Activated B cell treated with CpG ODN at 0.5 μM for 24 hours (primary cell): ENCODE measurements around the gene HHATL. TPM values are rescaled to one million over a fixed set of nuclear protein-coding genes. Genes with fewer than 3 reads are reported as not detected.

ENCODE experiments used
- ATAC-seq: fragments of 200-7000 bp; cut with Tn5 transposase; one replicate; pipeline ENCODE4 v1.10.0; 2021; ENCODE audit warnings: low read depth, mild to moderate bottlenecking, moderate library complexity
- CTCF ChIA-PET: fragments of 350-600 bp; sonication (Branson Sonifier 250); formaldehyde crosslinking; loops from one replicate; lab custom pipeline; 2021; ENCODE audit warnings: antibody characterized with exemption; lab: Charles Lee
- POLR2A ChIA-PET: fragments of 350-600 bp; sonication (Branson Sonifier 250); formaldehyde crosslinking; loops from one replicate; lab custom pipeline; 2021; ENCODE audit warnings: antibody characterized with exemption; lab: Charles Lee
- DNase-seq: peaks from one replicate; pipeline ENCODE4 v3.0.0; 2022
- H3K27ac Mint-ChIP-seq: one replicate; pipeline ENCODE4 v1.8.0; 2020; ENCODE audit warnings: mixed read lengths
- H3K27me3 Mint-ChIP-seq: one replicate; pipeline ENCODE4 v1.8.0; 2021; ENCODE audit warnings: mixed read lengths
- H3K36me3 Mint-ChIP-seq: one replicate; pipeline ENCODE4 v1.8.0; 2021; ENCODE audit warnings: low read depth, mixed read lengths
- H3K4me1 Mint-ChIP-seq: one replicate; pipeline ENCODE4 v1.8.0; 2021; ENCODE audit warnings: mixed read lengths
- H3K4me3 Mint-ChIP-seq: one replicate; pipeline ENCODE4 v1.8.0; 2020; ENCODE audit warnings: mild to moderate bottlenecking, mixed read lengths
- H3K9me3 Mint-ChIP-seq: one replicate; pipeline ENCODE4 v1.8.0; 2020; ENCODE audit warnings: mixed read lengths
- intact Hi-C: fragments of 100-400 bp; cut with micrococcal nuclease; formaldehyde crosslinking; loops from one replicate; pipeline ENCODE4 v1.15.1; 2024
- total RNA-seq: library from RNA; stranded (reverse); gene quantifications from 2 replicates; pipeline ENCODE4 v1.2.3, GENCODE V29; 2022
- TF ChIP-seq, protein P1 (sequence below): fragments of 200-600 bp; IDR thresholded peaks from one replicate; pipeline ENCODE4 v1.8.0; 2022; ENCODE audit warnings: antibody characterized with exemption, mild to moderate bottlenecking

The HHATL gene
- total RNA-seq, 1 donor from 2014 or later, result not detected

DNA sequence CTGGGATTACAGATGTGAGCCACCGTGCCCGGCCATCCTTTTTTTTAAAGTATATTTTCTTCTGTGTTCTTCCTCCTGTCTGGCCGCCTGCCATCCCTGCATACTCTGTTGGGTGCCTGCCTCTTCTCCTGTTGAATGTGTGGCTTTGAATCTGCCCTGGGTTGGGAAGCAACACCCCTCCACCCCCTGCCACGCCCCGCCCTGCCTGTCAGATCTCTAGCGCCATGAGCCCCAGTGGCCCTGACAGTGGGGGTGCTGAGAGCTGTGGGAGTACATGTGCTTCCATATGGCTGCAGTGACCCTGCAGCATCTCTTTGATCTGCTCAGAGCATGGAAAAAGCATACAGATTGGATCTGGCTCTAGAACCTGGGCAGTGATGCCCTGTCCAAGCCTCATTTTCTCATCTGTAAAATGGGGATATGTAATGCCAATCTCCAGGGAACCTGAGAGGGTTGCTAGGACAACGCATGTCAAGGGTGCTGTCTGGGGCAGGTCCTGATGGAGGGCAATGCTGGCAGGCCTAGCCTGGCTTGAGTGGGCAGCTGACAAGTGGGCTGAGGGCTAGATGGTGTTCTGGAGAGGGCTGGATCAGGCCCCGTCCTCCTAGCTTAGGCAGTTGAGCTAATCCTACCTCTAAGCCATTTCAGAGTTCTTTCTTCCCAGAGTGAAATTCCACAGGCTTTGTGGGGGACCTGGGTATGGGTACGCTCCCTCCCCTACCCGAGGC lies 46.6 kb upstream of the HHATL start:
- no peak overlapping the region for H3K4me3 Mint-ChIP-seq
- no peak for ATAC-seq

GRCh38 chr3:42747581-42747980 lies 45.0 kb upstream of the HHATL start:
- ChIA-PET POLR2A (no interaction called here), CTCF (no interaction called here)
- TF ChIP-seq, protein P1, sequence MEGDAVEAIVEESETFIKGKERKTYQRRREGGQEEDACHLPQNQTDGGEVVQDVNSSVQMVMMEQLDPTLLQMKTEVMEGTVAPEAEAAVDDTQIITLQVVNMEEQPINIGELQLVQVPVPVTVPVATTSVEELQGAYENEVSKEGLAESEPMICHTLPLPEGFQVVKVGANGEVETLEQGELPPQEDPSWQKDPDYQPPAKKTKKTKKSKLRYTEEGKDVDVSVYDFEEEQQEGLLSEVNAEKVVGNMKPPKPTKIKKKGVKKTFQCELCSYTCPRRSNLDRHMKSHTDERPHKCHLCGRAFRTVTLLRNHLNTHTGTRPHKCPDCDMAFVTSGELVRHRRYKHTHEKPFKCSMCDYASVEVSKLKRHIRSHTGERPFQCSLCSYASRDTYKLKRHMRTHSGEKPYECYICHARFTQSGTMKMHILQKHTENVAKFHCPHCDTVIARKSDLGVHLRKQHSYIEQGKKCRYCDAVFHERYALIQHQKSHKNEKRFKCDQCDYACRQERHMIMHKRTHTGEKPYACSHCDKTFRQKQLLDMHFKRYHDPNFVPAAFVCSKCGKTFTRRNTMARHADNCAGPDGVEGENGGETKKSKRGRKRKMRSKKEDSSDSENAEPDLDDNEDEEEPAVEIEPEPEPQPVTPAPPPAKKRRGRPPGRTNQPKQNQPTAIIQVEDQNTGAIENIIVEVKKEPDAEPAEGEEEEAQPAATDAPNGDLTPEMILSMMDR, result no peak
- DNase-seq, result no peak
- no peak overlapping the region for H3K4me3 Mint-ChIP-seq
- no peak overlapping the region for H3K27ac Mint-ChIP-seq
- no peaks in the 10 kb centered on the region for H3K9me3 Mint-ChIP-seq
- ATAC-seq, result no peak
- H3K36me3 Mint-ChIP-seq, result no peaks in the 10 kb centered on the region
- peaks cover 9% of the 10 kb centered on the region for H3K4me1 Mint-ChIP-seq
- intact Hi-C loops, result loop anchor here (10.0 kb wide), 1 partner anchor 503 kb away; no protein-coding TSS in a partner anchor
- H3K27me3 Mint-ChIP-seq, result no peaks in the 10 kb centered on the region

More for the DNA sequence above, 46.6 kb upstream of the HHATL start:
- peaks cover 8% of the 10 kb centered on the region for H3K4me1 Mint-ChIP-seq
- intact Hi-C loops, result loop anchor here (10.0 kb wide), 1 partner anchor 504 kb away; no protein-coding TSS in a partner anchor
- no peaks in the 10 kb centered on the region for H3K9me3 Mint-ChIP-seq
- H3K36me3 Mint-ChIP-seq, result no peaks in the 10 kb centered on the region
- ChIA-PET CTCF (interaction anchor here (1.1 kb wide), 1 partner anchor 167 kb away, joined by 4 read pairs; the partner anchor contains the start of gene SEC22C), POLR2A (no interaction called here)
- no peaks in the 10 kb centered on the region for H3K27me3 Mint-ChIP-seq
- TF ChIP-seq, protein P1, result no peak
- DNase-seq, result no peak
- no peak overlapping the region for H3K27ac Mint-ChIP-seq

GRCh38 chr3:42746455-42747450 lies 44.2 kb upstream of the HHATL start:
- no peak overlapping the region for H3K27ac Mint-ChIP-seq
- POLR2A ChIA-PET, result no interaction called here
- DNase-seq (no peak), ATAC-seq (no peak)
- H3K4me1 Mint-ChIP-seq, result peaks cover 9% of the 10 kb centered on the region
- H3K36me3 Mint-ChIP-seq, result no peaks in the 10 kb centered on the region
- no peaks in the 10 kb centered on the region for H3K27me3 Mint-ChIP-seq
- H3K4me3 Mint-ChIP-seq, result no peak overlapping the region
- no peaks in the 10 kb centered on the region for H3K9me3 Mint-ChIP-seq
- CTCF ChIA-PET, result interaction anchor here (1.2 to 3.0 kb wide), 3 partner anchors 9 to 134 kb away, joined by 3 to 16 read pairs (median 4); no protein-coding TSS in a partner anchor
- TF ChIP-seq, protein P1, result no peak
- intact Hi-C loops, result loop anchor here (10.0 kb wide), 1 partner anchor 502 kb away; no protein-coding TSS in a partner anchor

- Mint-ChIP-seq H3K9me3 (no peaks in the 10 kb centered on the region), H3K27me3 (no peaks in the 10 kb centered on the region), H3K4me1 (peaks cover 9% of the 10 kb centered on the region), H3K4me3 (no peak overlapping the region), H3K36me3 (no peaks in the 10 kb centered on the region), H3K27ac (no peak overlapping the region)
- intact Hi-C loops, result loop anchor here (2.0 to 10.0 kb wide), 3 partner anchors 27 to 501 kb away; partner anchors contain the start of gene CCDC13
- TF ChIP-seq, protein P1, result no peak
- ChIA-PET CTCF (interaction anchor here (1.2 to 3.0 kb wide), 6 partner anchors 10 to 163 kb away, joined by 3 to 16 read pairs (median 4); partner anchors contain the start of genes SEC22C and SS18L2), POLR2A (no interaction called here)
- no peak for DNase-seq
- ATAC-seq, result no peak
Measured at GRCh38 chr3:42745776-42746454, 43.3 kb upstream of the HHATL start.
